ENCODE results near the gene EGFL8.

DNA sequence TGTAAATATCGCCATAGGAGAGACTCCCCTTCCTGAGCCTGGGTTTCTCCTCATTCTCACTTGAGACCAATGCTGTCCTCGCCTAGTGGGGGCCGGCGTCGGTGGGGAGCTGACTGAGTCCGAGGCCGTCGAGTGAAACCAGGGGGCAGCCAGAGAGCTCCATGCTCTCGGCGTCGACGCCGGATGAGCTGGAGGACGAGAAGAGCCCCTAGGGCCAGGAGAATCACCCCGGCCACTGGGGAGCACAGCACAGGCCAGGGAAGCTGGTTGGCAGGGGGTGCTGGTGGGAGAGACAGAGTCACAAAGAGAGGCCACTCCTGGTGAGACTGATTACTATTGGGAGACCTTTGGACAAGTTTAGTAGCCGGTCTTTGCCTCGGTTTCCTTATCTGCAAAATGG lies 34.5 kb downstream of the EGFL8 start:
- TF ChIP-seq, protein P1, sequence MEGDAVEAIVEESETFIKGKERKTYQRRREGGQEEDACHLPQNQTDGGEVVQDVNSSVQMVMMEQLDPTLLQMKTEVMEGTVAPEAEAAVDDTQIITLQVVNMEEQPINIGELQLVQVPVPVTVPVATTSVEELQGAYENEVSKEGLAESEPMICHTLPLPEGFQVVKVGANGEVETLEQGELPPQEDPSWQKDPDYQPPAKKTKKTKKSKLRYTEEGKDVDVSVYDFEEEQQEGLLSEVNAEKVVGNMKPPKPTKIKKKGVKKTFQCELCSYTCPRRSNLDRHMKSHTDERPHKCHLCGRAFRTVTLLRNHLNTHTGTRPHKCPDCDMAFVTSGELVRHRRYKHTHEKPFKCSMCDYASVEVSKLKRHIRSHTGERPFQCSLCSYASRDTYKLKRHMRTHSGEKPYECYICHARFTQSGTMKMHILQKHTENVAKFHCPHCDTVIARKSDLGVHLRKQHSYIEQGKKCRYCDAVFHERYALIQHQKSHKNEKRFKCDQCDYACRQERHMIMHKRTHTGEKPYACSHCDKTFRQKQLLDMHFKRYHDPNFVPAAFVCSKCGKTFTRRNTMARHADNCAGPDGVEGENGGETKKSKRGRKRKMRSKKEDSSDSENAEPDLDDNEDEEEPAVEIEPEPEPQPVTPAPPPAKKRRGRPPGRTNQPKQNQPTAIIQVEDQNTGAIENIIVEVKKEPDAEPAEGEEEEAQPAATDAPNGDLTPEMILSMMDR (IDR thresholded peaks at IDR 0.05) = no peak
- TF ChIP-seq POLR2A (IDR thresholded peaks at IDR 0.05) = no peak
